RPMI8226 (cell line): ENCODE results near the gene PRKAG2.
A peak's percentile ranks its signal among the peaks of the same experiment; 100 is the strongest.

Experiments
- DNase-seq: peaks from one replicate; pipeline ENCODE4 v3.0.0-alpha.2; 2015

The PRKAG2 gene

GRCh38 chr7:151520419-151521261 lies 356.3 kb downstream of the PRKAG2 start:
- DNase-seq: no peak

GRCh38 chr7:151519765-151520418 lies 357.0 kb downstream of the PRKAG2 start, which contains the start of gene RHEB:
TSS of gene RHEB (minus strand) at chr7:151519895. CDS start at chr7:151519511, 384 bp downstream.
- DNase-seq: peak; percentile 100

- DNase-seq: peak; percentile 61
Observed at GRCh38 chr7:151518947-151519764, 357.8 kb downstream of the PRKAG2 start.

GRCh38 chr7:151518105-151518946 lies 358.6 kb downstream of the PRKAG2 start:
- DNase-seq: peak; percentile 74

- DNase-seq: no peak
Observed at GRCh38 chr7:151517601-151518104, 359.3 kb downstream of the PRKAG2 start.

GRCh38 chr7:151515276-151515565 lies 361.7 kb downstream of the PRKAG2 start:
- no peak for DNase-seq

GRCh38 chr7:151514461-151515275 lies 362.2 kb downstream of the PRKAG2 start:
- DNase-seq: no peak

GRCh38 chr7:151513133-151513532 lies 363.8 kb downstream of the PRKAG2 start:
- no peak for DNase-seq

GRCh38 chr7:151512353-151512752 lies 364.6 kb downstream of the PRKAG2 start:
- DNase-seq: no peak

- DNase-seq: no peak
Observed at GRCh38 chr7:151511946-151512345, 365.0 kb downstream of the PRKAG2 start.

- no peak for DNase-seq
Observed at GRCh38 chr7:151511270-151511669, 365.6 kb downstream of the PRKAG2 start.

GRCh38 chr7:151509670-151510333 lies 367.1 kb downstream of the PRKAG2 start:
- no peak for DNase-seq

GRCh38 chr7:151508991-151509390 lies 367.9 kb downstream of the PRKAG2 start:
- DNase-seq: no peak

- no peak for DNase-seq
Observed at GRCh38 chr7:151507806-151508205, 369.1 kb downstream of the PRKAG2 start.

- no peak for DNase-seq
Observed at GRCh38 chr7:151506901-151507382, 370.0 kb downstream of the PRKAG2 start.
